Right cardiac atrium (tissue), 5 donors: ENCODE data around the gene ADGRD1. TPM values are rescaled to one million over a fixed set of nuclear protein-coding genes. Genes with fewer than 3 reads are reported as not detected.
A peak's percentile ranks its signal among the peaks of the same experiment; 100 is the strongest.

ENCODE experiments used
- ATAC-seq, 2 donors: fragments of 200-7000 bp; cut with Tn5 transposase; one replicate each; pipeline versions ENCODE4 v1.8.0 to v1.9.1; 2020; ENCODE audit warnings: moderate library complexity in 2 of 2, mild to moderate bottlenecking in 1 of 2
- DNase-seq, 3 donors: peaks; one replicate each; pipeline ENCODE4 v3.0.0-alpha.2; 2020
- H3K27ac ChIP-seq: one replicate; pipeline ENCODE4 v1.5.1; 2013; ENCODE audit warnings: mild to moderate bottlenecking, low read length, control low read depth, moderate library complexity
- H3K27me3 ChIP-seq: one replicate; pipeline ENCODE4 v1.6.1; 2013; ENCODE audit not compliant: control insufficient read depth, insufficient read depth
- H3K4me1 ChIP-seq: one replicate; pipeline ENCODE4 v1.6.1; 2013; ENCODE audit warnings: low read length; ENCODE audit not compliant: control insufficient read depth, insufficient read depth
- H3K4me3 ChIP-seq: one replicate; pipeline ENCODE4 v1.5.1; 2013; ENCODE audit warnings: low read length, control low read depth
- H3K9me3 ChIP-seq: one replicate; pipeline ENCODE4 v1.6.1; 2013; ENCODE audit warnings: low read length; ENCODE audit not compliant: control insufficient read depth
- WGBS: extraction: QIAGEN DNeasy Blood & Tissue Kit; methylation state at CpG from one replicate; pipeline ENCODE4 v1.1.7; 2013; 5-methylcytosine and 5-hydroxymethylcytosine counted together
- intact Hi-C, 4 donors: fragments of 100-400 bp; cut with DNase I; formaldehyde crosslinking; loops; one replicate each; pipeline versions ENCODE4 v1.11.0 to v1.14.0; 2022 to 2023
- polyA plus RNA-seq: library from polyadenylated mRNA; stranded (reverse); fragments of 200-250 nt; gene quantifications from one replicate; pipeline ENCODE4 v1.2.3, GENCODE V29; 2013
- total RNA-seq, 4 donors: library from RNA; stranded (reverse); fragmentation: NEBNext Ultra II Directional; extraction: Animal tissue kit (Norgen Biotek cat#: 25700); gene quantifications; one replicate each; pipeline ENCODE4 v1.2.1, GENCODE V29; 2021
- donor health status: healthy with polysubstance abuse.
- donor health status: DM: no; HTN: yes; CAD: no.
- donor health status: DM: no; HTN: no; CAD: no.
- donor health status: DM: no; HTN: yes; CAD: no; lungs with severe emphysema.
- donor health status: DM: yes; HTN: yes; CAD: no.

Gene ADGRD1
- total and polyA plus RNA-seq, 5 donors: 50.0 to 386 (median 234) TPM

- H3K9me3 ChIP-seq: no peaks in the 10 kb centered on the region
- no peak overlapping the region for H3K4me3 ChIP-seq
- no peaks in the 10 kb centered on the region for H3K4me1 ChIP-seq
- DNase-seq: peak in 2 of 3 donors; percentile 21 to 70
- H3K27me3 ChIP-seq: no peaks in the 10 kb centered on the region
- no peak overlapping the region for H3K27ac ChIP-seq
- ATAC-seq: peak in 1 of 2 donors; percentile 53
- intact Hi-C loops: no loop called here
- WGBS: 79% methylated on average over 8 of the region's 8 CpGs
These were observed 198.0 kb downstream of the ADGRD1 start for GRCh38 chr12:131151558-131152345.

GRCh38 chr12:131152587-131152986 lies 198.9 kb downstream of the ADGRD1 start:
- WGBS: 92% methylated on average over 5 of the region's 5 CpGs
- no peak overlapping the region for H3K27ac ChIP-seq
- no peaks in the 10 kb centered on the region for H3K9me3 ChIP-seq
- H3K27me3 ChIP-seq: no peaks in the 10 kb centered on the region
- no peak overlapping the region for H3K4me3 ChIP-seq
- ATAC-seq (no peak), DNase-seq (peak in 1 of 3 donors; percentile 16)
- intact Hi-C loops: no loop called here
- no peaks in the 10 kb centered on the region for H3K4me1 ChIP-seq

DNA sequence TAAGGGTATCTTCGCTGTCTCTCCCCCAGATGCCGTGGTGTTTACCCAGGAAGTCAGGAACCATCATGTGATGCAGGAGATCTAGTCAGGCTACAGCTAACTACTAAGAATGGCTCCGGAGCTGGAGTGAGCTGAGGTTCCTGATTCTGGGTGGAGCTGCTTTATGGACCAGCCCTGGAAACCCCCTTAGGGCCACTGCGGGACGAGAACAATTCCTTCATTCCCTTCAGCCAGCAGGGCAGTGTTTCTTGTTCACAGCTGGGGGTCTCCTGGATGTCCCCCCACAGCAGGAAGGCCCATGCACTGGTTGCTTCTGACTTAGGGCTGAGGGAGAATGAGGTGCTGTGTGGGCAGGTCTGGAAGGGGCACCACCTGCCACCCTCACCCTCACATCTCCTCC lies 199.3 kb downstream of the ADGRD1 start:
- Histone ChIP-seq H3K4me1 (no peaks in the 10 kb centered on the region), H3K4me3 (no peak overlapping the region), H3K9me3 (no peaks in the 10 kb centered on the region), H3K27ac (no peak overlapping the region), H3K27me3 (no peaks in the 10 kb centered on the region)
- WGBS: 89% methylated on average over 5 of the region's 5 CpGs
- intact Hi-C loops: no loop called here
- DNase-seq (no peak), ATAC-seq (no peak)

- 88% methylated on average over 5 of the region's 5 CpGs for WGBS
- Histone ChIP-seq H3K27me3 (no peaks in the 10 kb centered on the region), H3K4me3 (no peak overlapping the region), H3K27ac (no peak overlapping the region), H3K4me1 (no peaks in the 10 kb centered on the region), H3K9me3 (no peaks in the 10 kb centered on the region)
- no peak for ATAC-seq
- DNase-seq: no peak
- intact Hi-C loops: no loop called here
These were observed 200.2 kb downstream of the ADGRD1 start for GRCh38 chr12:131153956-131154355.

DNA sequence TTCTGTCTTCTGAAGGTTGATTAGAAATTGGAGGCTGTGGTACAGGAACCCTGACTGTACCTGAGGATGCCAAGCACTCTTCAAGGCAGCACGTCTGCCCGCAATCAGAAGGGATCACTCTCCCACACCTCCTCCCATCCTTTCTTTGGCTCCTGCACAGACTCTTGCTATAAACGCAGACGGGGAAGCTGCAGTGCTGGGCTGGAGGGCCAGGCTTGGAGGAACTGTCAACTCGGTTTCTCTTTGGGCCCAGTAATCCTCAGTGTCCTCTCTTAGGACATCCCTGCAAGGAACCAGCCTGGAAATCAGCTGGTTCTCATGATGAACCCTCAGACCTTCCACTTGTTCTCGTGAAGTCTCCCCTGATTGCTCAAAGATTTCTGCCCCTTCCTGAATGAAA lies 201.4 kb downstream of the ADGRD1 start:
- WGBS: 78% methylated on average over 6 of the region's 6 CpGs
- Histone ChIP-seq H3K27ac (no peak overlapping the region), H3K4me1 (no peaks in the 10 kb centered on the region), H3K9me3 (no peaks in the 10 kb centered on the region), H3K4me3 (no peak overlapping the region), H3K27me3 (no peaks in the 10 kb centered on the region)
- ATAC-seq (no peak), DNase-seq (no peak)
- intact Hi-C loops: no loop called here

- no peaks in the 10 kb centered on the region for H3K4me1 ChIP-seq
- WGBS: 89% methylated on average over 4 of the region's 4 CpGs
- DNase-seq: no peak
These were observed 204.0 kb downstream of the ADGRD1 start for GRCh38 chr12:131157743-131158142.

DNA sequence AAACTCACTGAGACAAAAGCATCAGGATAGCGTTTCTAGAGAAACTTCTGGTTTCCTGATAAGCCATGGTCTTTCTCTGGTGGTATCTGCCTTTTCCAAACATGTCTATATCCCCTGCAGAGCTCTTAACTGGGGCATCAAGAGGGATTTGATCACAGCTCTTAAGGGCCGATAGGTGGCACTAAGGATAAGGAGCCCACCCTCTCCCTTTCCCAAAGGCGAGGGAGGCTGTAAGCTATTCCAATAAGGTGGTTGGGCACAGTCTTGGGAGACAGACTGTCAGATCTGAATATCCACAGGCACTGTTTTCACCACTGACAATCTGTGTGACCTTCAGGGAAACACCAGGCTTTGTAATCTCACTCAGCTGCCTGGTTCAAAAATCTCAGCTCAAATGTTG lies 206.0 kb downstream of the ADGRD1 start:
- Histone ChIP-seq H3K4me3 (no peak overlapping the region), H3K9me3 (no peaks in the 10 kb centered on the region), H3K4me1 (no peaks in the 10 kb centered on the region), H3K27ac (no peak overlapping the region), H3K27me3 (no peaks in the 10 kb centered on the region)
- ATAC-seq (no peak), DNase-seq (no peak)
- intact Hi-C loops: no loop called here
- WGBS: 44% methylated on average over 3 of the region's 3 CpGs

More at GRCh38 chr12:131157743-131158142, 204.0 kb downstream of the ADGRD1 start:
- H3K27me3 ChIP-seq: no peaks in the 10 kb centered on the region
- H3K27ac ChIP-seq: no peak overlapping the region
- ATAC-seq: no peak
- intact Hi-C loops: no loop called here
- no peak overlapping the region for H3K4me3 ChIP-seq
- no peaks in the 10 kb centered on the region for H3K9me3 ChIP-seq

DNA sequence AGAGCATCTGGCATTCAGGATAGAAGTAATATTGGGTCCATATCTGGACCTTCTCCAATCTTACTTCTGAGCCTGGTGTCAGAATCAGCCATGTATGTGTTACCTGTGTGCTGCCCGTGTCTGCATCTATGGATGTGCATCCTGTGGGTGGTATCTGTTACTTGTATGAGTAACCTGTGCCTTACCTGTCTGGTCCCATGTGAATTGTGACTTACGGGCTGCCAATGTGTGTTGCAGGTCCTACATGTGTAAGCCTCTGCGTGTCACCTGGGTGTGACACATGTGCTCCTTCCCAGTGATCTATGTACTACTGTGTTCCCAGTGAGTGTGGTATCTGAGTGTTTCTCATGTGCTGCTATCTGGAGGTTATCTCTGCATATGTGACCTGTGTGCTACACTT lies 208.4 kb downstream of the ADGRD1 start:
- intact Hi-C loops: no loop called here
- ATAC-seq (no peak), DNase-seq (no peak)
- no peak overlapping the region for H3K4me3 ChIP-seq
- H3K4me1 ChIP-seq: no peaks in the 10 kb centered on the region
- H3K27ac ChIP-seq: no peak overlapping the region
- no peaks in the 10 kb centered on the region for H3K9me3 ChIP-seq
- H3K27me3 ChIP-seq: no peaks in the 10 kb centered on the region
- WGBS: 91% methylated on average over 3 of the region's 3 CpGs

GRCh38 chr12:131163189-131163738 lies 209.6 kb downstream of the ADGRD1 start:
- intact Hi-C loops: no loop called here
- no peaks in the 10 kb centered on the region for H3K9me3 ChIP-seq
- no peak overlapping the region for H3K27ac ChIP-seq
- no peaks in the 10 kb centered on the region for H3K27me3 ChIP-seq
- peak in 1 of 3 donors; percentile 55 for DNase-seq
- no peak overlapping the region for H3K4me3 ChIP-seq
- ATAC-seq: peak in 1 of 2 donors; percentile 29
- WGBS: 78% methylated on average over 46 of the region's 46 CpGs
- H3K4me1 ChIP-seq: no peaks in the 10 kb centered on the region

DNA sequence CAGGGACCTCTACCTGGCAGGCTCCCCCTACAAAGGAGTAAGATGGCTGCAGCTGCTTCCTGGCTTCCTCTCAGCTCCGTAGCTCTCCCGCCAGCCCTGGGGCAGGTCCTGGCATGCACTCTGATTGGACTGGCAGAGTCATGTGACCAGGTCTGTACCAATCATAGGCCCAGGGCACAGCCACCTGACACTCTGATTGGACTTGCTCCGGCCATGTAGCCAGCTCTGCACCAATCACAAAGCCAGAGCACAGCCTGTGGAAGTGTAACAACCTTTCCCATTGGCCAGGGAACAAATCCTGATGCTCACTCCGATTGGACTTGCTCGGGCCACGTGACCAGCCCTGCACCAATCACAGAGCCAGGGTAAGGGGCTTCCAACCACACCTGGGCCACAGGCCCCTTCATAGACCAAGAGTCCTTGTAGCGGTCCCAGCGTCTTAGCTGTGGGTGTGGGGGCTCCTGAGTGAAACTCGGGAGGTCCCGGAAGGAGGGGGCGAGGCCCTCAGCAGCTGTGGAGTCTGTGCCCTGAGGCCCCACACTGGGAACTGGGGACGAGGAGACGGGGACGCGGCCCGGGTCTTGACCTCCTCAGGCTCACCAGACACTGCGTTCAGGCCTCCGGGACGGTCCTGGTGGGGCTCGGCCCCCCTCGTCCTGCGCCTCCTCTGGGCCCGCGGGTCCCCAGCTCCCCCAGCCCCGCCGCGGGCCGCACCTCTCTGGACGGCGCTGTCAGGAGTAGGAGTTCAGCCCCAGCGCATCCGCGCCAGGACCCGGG lies 210.6 kb downstream of the ADGRD1 start:
- peak in 1 of 3 donors; percentile 44 for DNase-seq
- H3K4me3 ChIP-seq: no peak overlapping the region
- H3K9me3 ChIP-seq: no peaks in the 10 kb centered on the region
- H3K27ac ChIP-seq: no peak overlapping the region
- no peaks in the 10 kb centered on the region for H3K4me1 ChIP-seq
- WGBS: 92% methylated on average over 24 of the region's 34 CpGs
- no peaks in the 10 kb centered on the region for H3K27me3 ChIP-seq
- intact Hi-C loops: no loop called here
- peak; percentile 18 to 37 for ATAC-seq

DNA sequence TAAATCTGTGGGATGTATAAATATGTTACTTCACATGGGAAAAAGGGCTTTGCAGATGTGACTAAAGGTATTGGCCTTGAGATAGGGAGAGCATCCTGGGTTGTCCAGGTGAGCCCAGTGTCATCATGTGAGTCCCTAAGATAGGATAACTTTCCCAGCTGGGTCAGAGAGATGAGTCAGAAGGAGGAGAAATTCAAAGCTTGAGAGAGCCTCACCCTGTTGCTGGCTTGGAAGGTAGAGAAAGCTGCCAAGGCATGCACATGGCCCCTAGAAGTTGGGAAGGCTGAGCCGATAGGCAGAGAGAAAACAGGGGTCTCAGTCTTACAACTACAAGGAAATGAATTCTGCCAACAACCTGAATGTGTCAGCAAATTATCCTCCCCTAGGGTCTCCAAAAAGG lies 213.0 kb downstream of the ADGRD1 start:
- 76% methylated on average over 1 of the region's 1 CpG for WGBS
- Histone ChIP-seq H3K4me3 (no peak overlapping the region), H3K4me1 (no peaks in the 10 kb centered on the region), H3K27me3 (no peaks in the 10 kb centered on the region), H3K9me3 (no peaks in the 10 kb centered on the region), H3K27ac (no peak overlapping the region)
- ATAC-seq (no peak), DNase-seq (no peak)
- intact Hi-C loops: no loop called here
